Gastroesophageal sphincter (tissue), 4 donors: ENCODE results near the gene TFAP2E. TPM values are rescaled to one million over a fixed set of nuclear protein-coding genes. Genes with fewer than 3 reads are reported as not detected.

Experiments
- ATAC-seq: fragments of 150-250 bp; one replicate; pipeline ENCODE4 v1.9.1; 2016; ENCODE audit warnings: mild to moderate bottlenecking, moderate library complexity
- H3K27ac ChIP-seq, 4 donors: fragments of 200-600 bp; sonication (generic) in 3 of 4; 1 replicate in 3 of 4; 2 replicates in 1 of 4; pipeline ENCODE4 v1.5.1; 2016 to 2019
- H3K27me3 ChIP-seq: fragments of 200-600 bp; sonication (generic); one replicate; pipeline ENCODE4 v1.5.1; 2019
- H3K36me3 ChIP-seq, 2 donors: fragments of 200-600 bp; sonication (generic); one replicate each; pipeline ENCODE4 v1.5.1; 2019; ENCODE audit warnings: control low read depth in 1 of 2
- H3K4me1 ChIP-seq, 3 donors: fragments of 200-600 bp; sonication (generic); 1 replicate in 2 of 3; 2 replicates in 1 of 3; pipeline ENCODE4 v1.5.1; 2016 to 2019; ENCODE audit warnings: control low read depth in 2 of 3
- H3K4me3 ChIP-seq, 2 donors: fragments of 200-600 bp; sonication (generic); one replicate each; pipeline ENCODE4 v1.5.1; 2019; ENCODE audit warnings: mild to moderate bottlenecking in 1 of 2, moderate library complexity in 1 of 2
- H3K9me3 ChIP-seq, 3 donors: fragments of 200-600 bp; sonication (generic); one replicate each; pipeline ENCODE4 v1.5.1; 2017 to 2019; ENCODE audit warnings: control low read depth in 2 of 3
- EP300 ChIP-seq: sonication (generic); formaldehyde crosslinking; IDR thresholded peaks from one replicate; pipeline ENCODE4 v1.6.1; 2017; ENCODE audit warnings: antibody characterized with exemption, mild to moderate bottlenecking
- POLR2A ChIP-seq, 2 donors: fragments of 450-650 bp; IDR thresholded peaks; one replicate each; pipeline ENCODE4 v1.6.1; 2017; ENCODE audit warnings: antibody characterized with exemption in 2 of 2, mild to moderate bottlenecking in 2 of 2, moderate library complexity in 1 of 2
- POLR2AphosphoS5 ChIP-seq: sonication (generic); formaldehyde crosslinking; IDR thresholded peaks from one replicate; pipeline ENCODE4 v1.6.1; 2017; ENCODE audit warnings: antibody characterized with exemption
- WGBS, 2 donors: methylation state at CpG; one replicate each; pipeline ENCODE4 v1.1.5; 2018; ENCODE audit warnings: low coverage in 1 of 2; 5-methylcytosine and 5-hydroxymethylcytosine counted together
- total RNA-seq, 4 donors: library from RNA; depleted of rRNA; stranded (reverse); fragments of >200 nt; gene quantifications; one replicate each; pipeline ENCODE4 v1.1.0, GENCODE V29; 2016
- TF ChIP-seq, protein P1 (sequence below), 4 experiments: fragments of 200-600 bp in 2 of 4; fragments of 450-650 bp in 2 of 4; sonication (generic) in 1 of 4; IDR thresholded peaks; one replicate each; pipeline ENCODE4 v1.5.1; 2017 to 2019; ENCODE audit warnings: antibody characterized with exemption in 4 of 4, mild to moderate bottlenecking in 2 of 4, moderate library complexity in 2 of 4

Gene TFAP2E
- total RNA-seq, 4 donors from 2014 or later = 0.27 TPM; not detected in 3

DNA sequence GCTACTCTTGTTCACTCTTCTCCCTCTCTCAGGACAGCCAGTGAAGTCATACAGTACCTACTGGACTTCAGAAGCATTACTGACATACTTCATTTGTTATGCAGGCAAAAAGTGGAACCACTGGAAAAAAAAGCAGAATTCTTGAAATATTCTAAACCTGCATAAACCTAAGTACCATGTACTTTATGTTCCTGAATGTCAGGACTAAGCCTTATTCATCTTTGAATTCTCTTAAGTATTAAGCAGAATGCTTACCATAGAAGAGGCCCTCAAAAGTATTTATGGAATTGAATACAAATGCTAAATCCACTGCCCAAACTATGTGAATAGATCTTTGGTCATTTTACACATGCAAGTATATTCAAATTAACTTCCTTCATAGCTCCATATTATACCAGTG is 60.4 kb downstream of the TFAP2E start:
- ATAC-seq = no peak
- no peak for TF ChIP-seq POLR2A (IDR thresholded peaks at IDR 0.05)
- no peak for TF ChIP-seq EP300
- TF ChIP-seq, protein P1, sequence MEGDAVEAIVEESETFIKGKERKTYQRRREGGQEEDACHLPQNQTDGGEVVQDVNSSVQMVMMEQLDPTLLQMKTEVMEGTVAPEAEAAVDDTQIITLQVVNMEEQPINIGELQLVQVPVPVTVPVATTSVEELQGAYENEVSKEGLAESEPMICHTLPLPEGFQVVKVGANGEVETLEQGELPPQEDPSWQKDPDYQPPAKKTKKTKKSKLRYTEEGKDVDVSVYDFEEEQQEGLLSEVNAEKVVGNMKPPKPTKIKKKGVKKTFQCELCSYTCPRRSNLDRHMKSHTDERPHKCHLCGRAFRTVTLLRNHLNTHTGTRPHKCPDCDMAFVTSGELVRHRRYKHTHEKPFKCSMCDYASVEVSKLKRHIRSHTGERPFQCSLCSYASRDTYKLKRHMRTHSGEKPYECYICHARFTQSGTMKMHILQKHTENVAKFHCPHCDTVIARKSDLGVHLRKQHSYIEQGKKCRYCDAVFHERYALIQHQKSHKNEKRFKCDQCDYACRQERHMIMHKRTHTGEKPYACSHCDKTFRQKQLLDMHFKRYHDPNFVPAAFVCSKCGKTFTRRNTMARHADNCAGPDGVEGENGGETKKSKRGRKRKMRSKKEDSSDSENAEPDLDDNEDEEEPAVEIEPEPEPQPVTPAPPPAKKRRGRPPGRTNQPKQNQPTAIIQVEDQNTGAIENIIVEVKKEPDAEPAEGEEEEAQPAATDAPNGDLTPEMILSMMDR (IDR thresholded peaks at IDR 0.05) = no peak
- no peak for TF ChIP-seq POLR2AphosphoS5
- Histone ChIP-seq H3K27ac (no peak overlapping the region), H3K4me3 (no peak overlapping the region), H3K4me1 (peaks cover 0 to 26% (median 0%) of the 10 kb centered on the region in 3 donors), H3K9me3 (no peaks in the 10 kb centered on the region), H3K27me3 (no peaks in the 10 kb centered on the region), H3K36me3 (peaks cover 14 to 76% of the 10 kb centered on the region in 2 donors)

DNA sequence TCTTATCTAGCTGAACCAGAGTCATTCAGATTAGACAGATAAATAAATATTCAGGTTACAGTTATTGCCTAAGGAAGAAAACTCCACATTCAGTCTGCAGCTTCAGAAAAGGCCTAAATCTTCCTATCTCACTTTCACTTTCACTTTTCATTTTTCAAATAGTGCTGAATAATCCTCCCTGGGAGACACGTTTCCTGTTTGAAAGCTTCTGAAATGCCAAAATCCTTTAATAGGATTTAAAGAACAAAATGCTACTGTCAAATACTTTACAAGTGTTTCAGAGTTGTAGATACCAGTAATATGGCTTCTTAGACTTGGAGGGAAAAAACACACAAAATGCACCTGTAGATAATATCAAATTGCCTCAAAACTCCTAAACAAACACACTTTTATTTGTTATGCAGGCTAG is 64.3 kb downstream of the TFAP2E start:
- WGBS, 2 donors = 0% methylated on average over 1 of the region's 1 CpG
- H3K36me3 ChIP-seq = peaks cover 7 to 38% of the 10 kb centered on the region in 2 donors
- H3K9me3 ChIP-seq = no peaks in the 10 kb centered on the region
- peaks cover 0 to 53% (median 0%) of the 10 kb centered on the region in 3 donors for H3K4me1 ChIP-seq
- H3K4me3 ChIP-seq = peak overlapping the region; percentile 16 to 23
- no peak for TF ChIP-seq POLR2AphosphoS5
- TF ChIP-seq POLR2A (IDR thresholded peaks at IDR 0.05) = no peak
- no peak for TF ChIP-seq EP300
- TF ChIP-seq, protein P1 (IDR thresholded peaks at IDR 0.05) = no peak
- no peak for ATAC-seq
- peak overlapping the region; percentile 12 to 74 (median 56) for H3K27ac ChIP-seq
- H3K27me3 ChIP-seq = no peaks in the 10 kb centered on the region

DNA sequence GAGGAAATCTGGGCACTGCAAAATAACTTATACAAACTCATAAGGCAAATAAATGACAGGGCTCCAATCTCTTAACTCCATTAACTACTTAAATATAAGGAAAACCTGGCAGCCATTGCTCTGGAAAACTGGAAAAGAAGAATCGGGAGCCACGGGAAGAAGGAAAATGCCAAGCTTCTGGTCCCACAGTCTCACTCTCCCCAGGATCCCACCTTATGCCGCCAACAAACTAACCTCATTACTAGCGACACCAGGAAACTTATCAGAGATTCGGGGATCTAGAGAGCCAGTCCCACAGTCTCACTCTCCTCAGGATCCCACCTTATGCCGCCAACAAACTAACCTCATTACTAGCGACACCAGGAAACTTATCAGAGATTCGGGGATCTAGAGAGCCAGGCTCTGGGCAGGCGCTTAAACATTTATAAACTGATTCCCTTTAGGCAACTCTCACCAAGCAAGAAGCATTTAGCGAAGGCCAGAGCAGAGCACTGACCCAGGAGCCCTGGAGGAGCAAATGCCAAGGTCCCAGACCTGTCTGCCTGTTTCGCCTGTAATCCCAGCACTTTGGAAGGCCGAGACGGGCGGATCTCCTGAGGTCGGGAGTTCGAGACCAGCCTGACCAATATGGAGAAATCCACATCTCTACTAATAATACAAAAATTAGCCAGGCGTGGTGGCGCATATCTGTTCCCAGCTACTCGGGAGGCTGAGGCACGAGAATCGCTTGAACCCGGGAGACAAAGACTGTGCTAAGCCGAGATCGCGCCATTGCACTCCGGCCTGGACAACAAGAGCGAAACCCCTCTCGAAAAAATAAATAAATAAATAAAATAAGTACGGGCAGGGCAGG is 67.5 kb downstream of the TFAP2E start:
- Histone ChIP-seq H3K36me3 (peaks cover 0 to 6% of the 10 kb centered on the region in 2 donors), H3K4me3 (peak overlapping the region; percentile 76 to 78), H3K27ac (peak overlapping the region; percentile 57 to 91 (median 88)), H3K4me1 (peaks cover 0 to 56% (median 0%) of the 10 kb centered on the region in 3 donors), H3K9me3 (no peaks in the 10 kb centered on the region), H3K27me3 (peaks cover 9% of the 10 kb centered on the region)
- no peak for ATAC-seq
- 19 to 24% methylated on average over 11 to 18 of the region's 29 CpGs for WGBS, 2 donors
- TF ChIP-seq EP300 = no peak
- TF ChIP-seq POLR2AphosphoS5 = no peak
- TF ChIP-seq POLR2A (IDR thresholded peaks at IDR 0.05) = no peak
- TF ChIP-seq, protein P1 (IDR thresholded peaks at IDR 0.05) = no peak

DNA sequence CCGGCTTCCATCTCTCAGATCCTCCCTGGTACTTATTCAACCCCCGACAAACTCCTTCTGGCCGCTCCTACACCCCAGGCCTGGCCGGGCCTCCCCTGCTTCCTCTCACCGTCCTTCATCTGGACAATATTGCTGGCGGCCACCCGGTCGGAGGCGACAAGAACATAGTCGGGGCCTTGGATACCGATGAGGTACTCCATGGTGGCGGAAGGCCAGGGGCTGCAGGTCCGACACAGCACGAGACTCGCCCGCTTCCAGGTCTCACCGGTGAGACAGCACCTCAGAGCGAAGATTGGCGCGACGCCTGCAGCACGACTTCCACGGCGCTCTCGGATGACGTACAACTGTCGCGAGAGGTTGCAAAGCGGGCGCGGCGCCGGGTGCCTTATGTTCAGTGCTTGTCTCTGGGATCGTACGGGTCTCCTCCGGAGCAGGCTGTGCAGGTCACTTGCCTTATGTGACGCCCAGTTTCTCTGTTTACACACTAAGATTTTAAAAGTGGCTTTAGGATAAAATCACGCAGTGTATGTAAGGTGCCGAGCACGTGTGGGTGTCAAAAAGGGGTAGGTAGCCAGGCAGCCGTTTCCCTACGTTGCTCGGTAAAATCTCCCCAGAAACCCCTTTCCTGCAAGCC is 68.2 kb downstream of the TFAP2E start, which contains the start of gene PSMB2:
PSMB2 (minus strand) TSS at position 294 of the 634 bp plus-strand sequence; CDS start at position 200, 94 bp downstream.
- peak within 1 kb of the TSS; percentile 79 to 91 (median 88) for H3K27ac ChIP-seq
- 0% methylated on average over 10 to 29 of the region's 43 CpGs for WGBS, 2 donors
- H3K4me3 ChIP-seq = peak within 1 kb of the TSS; percentile 76 to 78
- peak; percentile 93 for TF ChIP-seq POLR2AphosphoS5
- TF ChIP-seq POLR2A (IDR thresholded peaks at IDR 0.05) = peak; percentile 59 to 64
- TF ChIP-seq, protein P1 (IDR thresholded peaks at IDR 0.05) = no peak
- TF ChIP-seq EP300 = no peak
- no peaks in the 10 kb centered on the region for H3K36me3 ChIP-seq
- H3K9me3 ChIP-seq = no peaks in the 10 kb centered on the region
- H3K27me3 ChIP-seq = peaks cover 17% of the 10 kb centered on the region
- peak; percentile 97 for ATAC-seq
- H3K4me1 ChIP-seq = peaks cover 0 to 52% (median 0%) of the 10 kb centered on the region in 3 donors
